ENCODE data around the gene C4BPA. TPM values are rescaled to one million over a fixed set of nuclear protein-coding genes. Genes with fewer than 3 reads are reported as not detected.

The C4BPA gene
- polyA plus RNA-seq, 2 of the 4 experiments (the other 2 are of a cell fraction): 0.92 to 3.6 TPM

- Histone ChIP-seq H3K9me3 (no peaks in the 10 kb centered on the region), H3K4me3 (no peak overlapping the region), H3K4me2 (no peak overlapping the region), H3K27ac (no peak overlapping the region), H3K4me1 (peaks cover 21% of the 10 kb centered on the region; the same call in 2 of the 3 replicates)
- POLR2A ChIA-PET: no interaction called here
- FAIRE-seq (no peak), ATAC-seq (0 out of 6 replicates have a peak, but pooled peaks have one; percentile 38 to 54), DNase-seq (ENCODE audit: low read depth in 1 of 2, low spot score in 1 of 2) (no peak)
- no peak for TF ChIP-seq GATA3 (IDR thresholded peaks at IDR 0.05; ENCODE audit: borderline replicate concordance)
- TF ChIP-seq MYC (IDR thresholded peaks at IDR 0.05; ENCODE audit: borderline replicate concordance, low read length): no peak
- TF ChIP-seq RARB (CRISPR knock-in tag; IDR thresholded peaks at IDR 0.05): no peak
- TF ChIP-seq CHD2 (IDR thresholded peaks at IDR 0.05; ENCODE audit: low read length, partially characterized antibody): no peak
- no peak for TF ChIP-seq HEYL (CRISPR knock-in tag; IDR thresholded peaks at IDR 0.05)
- no peak for TF ChIP-seq JUNB (IDR thresholded peaks at IDR 0.05)
- TF ChIP-seq EHF (CRISPR knock-in tag; IDR thresholded peaks at IDR 0.05): no peak
- TF ChIP-seq REST (IDR thresholded peaks at IDR 0.05): no peak
- no peak for TF ChIP-seq NFE2L2 (conservative IDR thresholded peaks at IDR 0.05; ENCODE audit: low read length)
- no peak for TF ChIP-seq NR3C1 (IDR thresholded peaks at IDR 0.05)
- no peak for TF ChIP-seq CTCF (IDR thresholded peaks at IDR 0.05)
- CTCF ChIA-PET: interaction anchor here (1.2 to 2.3 kb wide), 3 partner anchors 11 to 314 kb away, joined by 4 to 6 read pairs (median 4); no protein-coding TSS in a partner anchor
- 80% methylated on average over 4 of the region's 4 CpGs for WGBS (ENCODE audit: missing lambda C conversion rate)
Measured at GRCh38 chr1:207091200-207091908, 12.7 kb upstream of the C4BPA start.

GRCh38 chr1:207093944-207094343, 10.1 kb upstream of the C4BPA start:
- ChIA-PET POLR2A (no interaction called here), CTCF (interaction anchor here (1.3 to 2.0 kb wide), 3 partner anchors 10 to 405 kb away, joined by 5 to 8 read pairs (median 5); no protein-coding TSS in a partner anchor)
- no peak for DNase-seq (ENCODE audit: low read depth in 1 of 2, low spot score in 1 of 2)
- Histone ChIP-seq H3K27ac (no peak overlapping the region), H3K9me3 (peaks cover 8% of the 10 kb centered on the region; the same call in 2 of the 3 replicates), H3K4me3 (no peak overlapping the region), H3K4me2 (no peak overlapping the region), H3K4me1 (peaks cover 5% of the 10 kb centered on the region; the same call in 2 of the 3 replicates)
- WGBS (ENCODE audit: missing lambda C conversion rate): 58% methylated on average over 2 of the region's 2 CpGs
- FAIRE-seq: no peak
- no peak for ATAC-seq
- TF ChIP-seq FOSB (CRISPR knock-in tag; IDR thresholded peaks at IDR 0.05) (no peak), FOXS1 (CRISPR knock-in tag; IDR thresholded peaks at IDR 0.05) (no peak), MYC (IDR thresholded peaks at IDR 0.05; ENCODE audit: borderline replicate concordance, low read length) (no peak), HES2 (IDR thresholded peaks at IDR 0.05) (no peak), GATA3 (IDR thresholded peaks at IDR 0.05; ENCODE audit: borderline replicate concordance) (no peak), SREBF2 (IDR thresholded peaks at IDR 0.05) (no peak), PHF8 (IDR thresholded peaks at IDR 0.05; ENCODE audit: borderline replicate concordance, low read depth) (no peak), TFCP2L1 (CRISPR knock-in tag; IDR thresholded peaks at IDR 0.05) (no peak), RCOR1 (IDR thresholded peaks at IDR 0.05; ENCODE audit: low read depth, low read length) (no peak), CEBPB (IDR thresholded peaks at IDR 0.05) (no peak), POLR2A (IDR thresholded peaks at IDR 0.05; ENCODE audit: low read length) (no peak), PBX3 (IDR thresholded peaks at IDR 0.05) (no peak), EHMT2 (IDR thresholded peaks at IDR 0.05; ENCODE audit: low read depth) (no peak), HOXB13 (CRISPR knock-in tag; IDR thresholded peaks at IDR 0.05; ENCODE audit: low read depth) (no peak), KDM1A (IDR thresholded peaks at IDR 0.05; ENCODE audit: low read depth) (no peak), ZNF302 (CRISPR knock-in tag; IDR thresholded peaks at IDR 0.05) (no peak), POLR2AphosphoS2 (conservative IDR thresholded peaks at IDR 0.05; ENCODE audit: low read length) (no peak), CBX2 (IDR thresholded peaks at IDR 0.05; ENCODE audit: borderline replicate concordance, low read depth) (no peak)
